Heart left ventricle (tissue), 16 donors: ENCODE data around the gene KLHL1. TPM values are rescaled to one million over a fixed set of nuclear protein-coding genes. Genes with fewer than 3 reads are reported as not detected.

Experiments used
- ATAC-seq, 4 donors: fragments of 200-7000 bp; cut with Tn5 transposase; one replicate each; pipeline ENCODE4 v1.9.1; 2020 to 2022; ENCODE audit warnings: moderate library complexity in 4 of 4, mild to moderate bottlenecking in 3 of 4, moderate number of reproducible peaks in 1 of 4
- DNase-seq, 5 donors: peaks; one replicate each; pipeline ENCODE4 v3.0.0-alpha.2; 2020
- H3K27ac ChIP-seq, 12 donors: fragments of 200-600 bp; sonication (generic) in 4 of 12; one replicate each; pipeline versions ENCODE4 v1.5.0 to v1.8.0; 2016 to 2022; ENCODE audit warnings: mild to moderate bottlenecking in 2 of 12
- H3K27me3 ChIP-seq, 9 donors: fragments of 200-600 bp; sonication (generic) in 2 of 9; one replicate each; pipeline versions ENCODE4 v1.5.1 to v1.8.0; 2016 to 2022; ENCODE audit warnings: mild to moderate bottlenecking in 3 of 9
- H3K36me3 ChIP-seq, 9 donors: fragments of 200-600 bp; sonication (generic) in 2 of 9; one replicate each; pipeline versions ENCODE4 v1.5.0 to v1.8.0; 2018 to 2022; ENCODE audit warnings: mild to moderate bottlenecking in 2 of 9
- H3K4me1 ChIP-seq, 12 donors: fragments of 200-600 bp; sonication (generic) in 4 of 12; one replicate each; pipeline versions ENCODE4 v1.5.0 to v1.8.0; 2016 to 2022; ENCODE audit warnings: mild to moderate bottlenecking in 3 of 12
- H3K4me3 ChIP-seq, 12 donors: fragments of 200-600 bp; sonication (generic) in 4 of 12; one replicate each; pipeline versions ENCODE4 v1.5.0 to v1.8.0; 2017 to 2022; ENCODE audit warnings: mild to moderate bottlenecking in 9 of 12, moderate library complexity in 4 of 12
- H3K9me3 ChIP-seq, 12 donors: fragments of 200-600 bp; sonication (generic) in 4 of 12; one replicate each; pipeline versions ENCODE4 v1.5.0 to v1.8.0; 2016 to 2022; ENCODE audit warnings: mild to moderate bottlenecking in 1 of 12
- POLR2A ChIP-seq, 2 donors: fragments of 450-650 bp; IDR thresholded peaks; one replicate each; pipeline ENCODE4 v1.6.1; 2017; ENCODE audit warnings: antibody characterized with exemption in 2 of 2, mild to moderate bottlenecking in 2 of 2, moderate library complexity in 2 of 2
- WGBS, 4 donors: extraction: QIAGEN DNeasy Blood & Tissue Kit in 2 of 4; methylation state at CpG; one replicate each; pipeline versions ENCODE4 v1.1.5 to v1.1.7; 2013 to 2018; 5-methylcytosine and 5-hydroxymethylcytosine counted together
- intact Hi-C, 10 donors: fragments of 100-400 bp; cut with DNase I; formaldehyde crosslinking; loops; one replicate each; pipeline versions ENCODE4 v1.11.1 to v1.14.2; 2022
- polyA plus RNA-seq, 2 donors: library from polyadenylated mRNA; stranded (reverse); fragments of 200-250 nt; gene quantifications; one replicate each; pipeline ENCODE4 v1.2.3, GENCODE V29; 2013
- total RNA-seq, 9 donors: library from RNA; depleted of rRNA in 2 of 9; stranded (reverse); fragments of >200 nt in 2 of 9; fragmentation: NEBNext Ultra II Directional in 3 of 9; extraction: Animal tissue kit (Norgen Biotek cat#: 25700) in 3 of 9; gene quantifications; one replicate each; pipeline versions ENCODE4 v1.1.0 to v1.2.4, GENCODE V29; 2016 to 2023
- TF ChIP-seq, protein P1 (sequence below), 12 donors: fragments of 200-600 bp; sonication (generic) in 4 of 12; IDR thresholded peaks; one replicate each; pipeline versions ENCODE4 v1.5.0 to v1.8.0; 2018 to 2022; ENCODE audit warnings: antibody characterized with exemption in 12 of 12, mild to moderate bottlenecking in 5 of 12
- donor health status: ischemic (EF 13 %, LVEDD 7.1; RV severe dilation, severe dysfunction).
- donor health status: healthy with polysubstance abuse.
- donor health status: DM: no; HTN: yes; CAD: no.
- donor health status: DM: no; HTN: no; CAD: no.
- donor health status: ischemic (EF 25% LVEDD 6.9; RV normal size, moderate dysfunction).
- donor health status: ischemic (EF 25% LVEDD 5.7; RV mildly dilated, moderate dysfunction).
- donor health status: healthy.
- donor health status: DM: yes; HTN: yes; CAD: no.
- donor health status: ischemic (EF 35%, LVEDD 5.7; RV mildly dilated, moderate dysfunction).
- donor health status: nonischemic (EF 11% LVEDD 7.7; RV severe dilation, severe dysfunction).
- donor health status: DM: yes; HTN: yes; CAD: no.
- donor health status: PGD.
- donor health status: ischemic (EF 29% LVEDD 5.4; RV normal size, mild dysfunction).
- donor health status: nonischemic (EF 23%, LVEDD 6.1; RV moderate dilation, normal function).

KLHL1 gene
- total and polyA plus RNA-seq, 11 donors = not detected

DNA sequence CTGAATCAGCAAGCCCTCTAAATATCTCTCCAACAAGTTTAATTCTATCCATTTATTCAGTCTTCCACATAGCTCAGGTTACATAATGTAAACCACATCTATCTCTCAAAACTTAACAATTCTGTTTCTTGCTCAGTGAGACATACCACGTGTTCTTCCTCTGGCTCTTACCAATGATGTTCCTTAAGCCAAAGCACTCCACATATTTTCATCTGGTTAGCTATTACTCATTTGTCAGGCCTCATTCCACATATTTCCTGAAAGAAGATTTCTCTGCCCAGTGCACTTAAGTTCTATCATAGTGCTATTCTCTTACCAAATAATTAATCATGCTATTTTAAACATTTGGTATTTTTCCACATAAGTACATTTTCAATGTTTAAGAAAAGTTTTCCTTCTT is 403.9 kb downstream of the KLHL1 start:
- no peaks in the 10 kb centered on the region for H3K9me3 ChIP-seq
- no peak for ATAC-seq
- H3K36me3 ChIP-seq = no peaks in the 10 kb centered on the region
- no peaks in the 10 kb centered on the region for H3K27me3 ChIP-seq
- H3K4me3 ChIP-seq = no peak overlapping the region
- WGBS, 4 donors = 62 to 79% (median 64%) methylated on average over 1 of the region's 1 CpG
- H3K27ac ChIP-seq = no peak overlapping the region
- TF ChIP-seq, protein P1, sequence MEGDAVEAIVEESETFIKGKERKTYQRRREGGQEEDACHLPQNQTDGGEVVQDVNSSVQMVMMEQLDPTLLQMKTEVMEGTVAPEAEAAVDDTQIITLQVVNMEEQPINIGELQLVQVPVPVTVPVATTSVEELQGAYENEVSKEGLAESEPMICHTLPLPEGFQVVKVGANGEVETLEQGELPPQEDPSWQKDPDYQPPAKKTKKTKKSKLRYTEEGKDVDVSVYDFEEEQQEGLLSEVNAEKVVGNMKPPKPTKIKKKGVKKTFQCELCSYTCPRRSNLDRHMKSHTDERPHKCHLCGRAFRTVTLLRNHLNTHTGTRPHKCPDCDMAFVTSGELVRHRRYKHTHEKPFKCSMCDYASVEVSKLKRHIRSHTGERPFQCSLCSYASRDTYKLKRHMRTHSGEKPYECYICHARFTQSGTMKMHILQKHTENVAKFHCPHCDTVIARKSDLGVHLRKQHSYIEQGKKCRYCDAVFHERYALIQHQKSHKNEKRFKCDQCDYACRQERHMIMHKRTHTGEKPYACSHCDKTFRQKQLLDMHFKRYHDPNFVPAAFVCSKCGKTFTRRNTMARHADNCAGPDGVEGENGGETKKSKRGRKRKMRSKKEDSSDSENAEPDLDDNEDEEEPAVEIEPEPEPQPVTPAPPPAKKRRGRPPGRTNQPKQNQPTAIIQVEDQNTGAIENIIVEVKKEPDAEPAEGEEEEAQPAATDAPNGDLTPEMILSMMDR (IDR thresholded peaks at IDR 0.05) = no peak
- no peak for TF ChIP-seq POLR2A (IDR thresholded peaks at IDR 0.05)
- DNase-seq = no peak
- intact Hi-C loops = no loop called here
- H3K4me1 ChIP-seq = no peaks in the 10 kb centered on the region

DNA sequence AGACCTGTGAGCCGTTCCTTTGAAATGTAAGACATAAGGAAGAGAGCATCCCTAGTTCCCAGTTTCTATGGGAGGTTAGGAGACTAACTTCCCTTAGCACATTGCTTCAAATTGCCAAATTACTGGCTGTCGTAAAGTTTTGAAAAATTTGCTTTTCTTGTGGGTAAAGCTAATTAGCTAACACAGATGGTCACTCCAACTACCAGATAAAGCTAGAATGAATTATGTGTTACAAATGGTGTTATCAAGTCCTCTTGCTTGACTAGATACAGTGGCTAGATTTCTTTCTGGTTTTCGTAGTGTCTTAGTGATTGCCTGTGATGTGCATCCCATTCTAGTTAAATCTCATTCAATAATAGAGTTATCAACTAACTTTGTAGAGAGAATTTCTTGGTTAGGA is 417.3 kb downstream of the KLHL1 start:
- 35 to 43% (median 38%) methylated on average over 3 of the region's 3 CpGs for WGBS, 4 donors

DNA sequence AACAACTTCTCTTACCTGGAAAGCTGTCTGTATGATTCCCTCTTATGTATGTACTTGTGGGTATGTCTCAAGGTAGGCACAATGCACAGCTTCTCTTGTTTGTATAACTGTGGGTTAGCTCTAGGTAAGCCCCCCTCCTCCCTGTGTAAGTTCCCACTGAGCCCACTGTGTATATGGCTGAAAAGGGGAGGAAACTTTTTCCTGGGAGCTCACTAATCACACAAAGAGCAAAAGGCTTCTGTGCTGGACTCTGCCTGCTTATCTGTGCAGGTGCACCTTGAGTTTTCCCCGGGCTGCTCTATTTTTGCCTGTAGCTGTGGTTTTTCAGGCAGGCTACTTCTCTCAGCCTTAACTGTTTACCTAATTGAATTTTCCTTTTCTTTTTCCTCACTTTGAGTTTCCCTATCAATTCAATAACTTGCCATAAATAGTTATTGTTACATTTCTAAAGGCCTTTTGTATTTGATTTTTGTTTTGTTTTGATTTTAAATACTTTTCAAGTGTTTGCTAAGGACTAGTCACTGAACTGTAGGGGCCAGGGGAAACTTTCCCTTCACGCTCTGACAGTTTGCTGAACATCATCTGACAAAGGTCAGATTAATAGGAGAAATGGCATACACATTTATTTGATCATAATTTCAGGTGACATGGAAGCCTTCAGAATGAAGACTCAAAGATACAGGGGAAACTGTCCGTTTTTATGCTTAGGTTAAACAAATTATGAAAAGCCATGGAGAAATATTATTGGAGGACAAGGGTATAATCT is 424.1 kb downstream of the KLHL1 start:
- ATAC-seq (no peak), DNase-seq (no peak)
- 48 to 59% (median 54%) methylated on average over 3 of the region's 3 CpGs for WGBS, 4 donors
- Histone ChIP-seq H3K27me3 (no peaks in the 10 kb centered on the region), H3K36me3 (no peaks in the 10 kb centered on the region), H3K4me1 (no peaks in the 10 kb centered on the region), H3K9me3 (peaks cover 0 to 5% (median 0%) of the 10 kb centered on the region in 12 donors), H3K4me3 (no peak overlapping the region), H3K27ac (no peak overlapping the region)
- TF ChIP-seq, protein P1 (IDR thresholded peaks at IDR 0.05) = no peak
- no peak for TF ChIP-seq POLR2A (IDR thresholded peaks at IDR 0.05)
- intact Hi-C loops = no loop called here

More for the DNA sequence above, 417.3 kb downstream of the KLHL1 start:
- ATAC-seq = no peak
- Histone ChIP-seq H3K4me1 (no peaks in the 10 kb centered on the region), H3K27me3 (no peaks in the 10 kb centered on the region), H3K4me3 (no peak overlapping the region), H3K27ac (no peak overlapping the region), H3K9me3 (no peaks in the 10 kb centered on the region), H3K36me3 (no peaks in the 10 kb centered on the region)
- intact Hi-C loops = no loop called here
- no peak for DNase-seq
- no peak for TF ChIP-seq POLR2A (IDR thresholded peaks at IDR 0.05)
- TF ChIP-seq, protein P1 (IDR thresholded peaks at IDR 0.05) = no peak

DNA sequence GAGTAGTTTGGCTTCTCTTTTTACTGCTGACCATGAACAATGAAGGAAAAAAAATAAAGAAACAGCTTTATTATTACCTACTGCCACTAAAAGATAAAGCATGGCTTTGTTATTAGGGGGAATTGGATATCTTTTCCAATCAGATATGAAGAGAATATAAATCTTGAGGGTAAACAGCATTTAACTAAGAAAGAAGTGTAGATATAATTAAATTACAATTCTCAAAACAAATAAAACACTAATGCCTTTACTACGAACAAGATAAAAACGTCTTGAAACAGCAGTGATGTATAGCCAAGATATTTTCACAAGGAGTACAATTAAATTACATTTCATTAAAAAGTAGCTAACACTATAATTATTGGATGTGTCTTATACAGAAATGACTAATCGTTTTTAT is 426.5 kb downstream of the KLHL1 start:
- H3K27me3 ChIP-seq = no peaks in the 10 kb centered on the region
- 62 to 73% (median 65%) methylated on average over 3 of the region's 3 CpGs for WGBS, 4 donors
- H3K4me1 ChIP-seq = no peaks in the 10 kb centered on the region
- no peak overlapping the region for H3K4me3 ChIP-seq
- H3K27ac ChIP-seq = no peak overlapping the region
- DNase-seq = no peak
- peaks cover 0 to 9% (median 0%) of the 10 kb centered on the region in 12 donors for H3K9me3 ChIP-seq
- intact Hi-C loops = no loop called here
- H3K36me3 ChIP-seq = no peaks in the 10 kb centered on the region
- TF ChIP-seq, protein P1 (IDR thresholded peaks at IDR 0.05) = no peak
- no peak for TF ChIP-seq POLR2A (IDR thresholded peaks at IDR 0.05)
- no peak for ATAC-seq
